Endothelial cell (in vitro differentiated cells): ENCODE data around the gene ISG20. TPM values are rescaled to one million over a fixed set of nuclear protein-coding genes. Genes with fewer than 3 reads are reported as not detected.

Experiments
- DNase-seq: peaks from one replicate; pipeline ENCODE4 v3.0.0; 2021; ENCODE audit warnings: low spot score
- H3K27ac Mint-ChIP-seq: one replicate; pipeline ENCODE4 v1.8.0; 2021; ENCODE audit warnings: mixed read lengths, inconsistent platforms; ENCODE audit not compliant: unreplicated experiment
- H3K27me3 Mint-ChIP-seq: one replicate; pipeline ENCODE4 v1.8.0; 2021; ENCODE audit warnings: mild to moderate bottlenecking, moderate library complexity, mixed read lengths, inconsistent platforms; ENCODE audit not compliant: unreplicated experiment
- H3K36me3 Mint-ChIP-seq: one replicate; pipeline ENCODE4 v1.8.0; 2021; ENCODE audit warnings: mild to moderate bottlenecking, low read depth, mixed read lengths, inconsistent platforms; ENCODE audit not compliant: unreplicated experiment
- H3K4me1 Mint-ChIP-seq: one replicate; pipeline ENCODE4 v1.8.0; 2021; ENCODE audit warnings: mild to moderate bottlenecking, mixed read lengths, inconsistent platforms; ENCODE audit not compliant: unreplicated experiment
- H3K4me3 Mint-ChIP-seq: one replicate; pipeline ENCODE4 v1.8.0; 2021; ENCODE audit warnings: mild to moderate bottlenecking, mixed read lengths, inconsistent platforms; ENCODE audit not compliant: unreplicated experiment
- H3K9me3 Mint-ChIP-seq: one replicate; pipeline ENCODE4 v1.8.0; 2021; ENCODE audit warnings: mixed read lengths, inconsistent platforms; ENCODE audit not compliant: unreplicated experiment
- CTCF ChIP-seq: fragments of 200-600 bp; sonication (generic); IDR thresholded peaks from one replicate; pipeline ENCODE4 v1.5.0; 2021; ENCODE audit warnings: antibody characterized with exemption; ENCODE audit not compliant: unreplicated experiment
- total RNA-seq: library from RNA; stranded (reverse); fragmentation: NEBNext Ultra II Directional; extraction: Animal tissue kit (Norgen Biotek cat#: 25700); gene quantifications from one replicate; pipeline ENCODE4 v1.2.1, GENCODE V29; 2021; ENCODE audit not compliant: unreplicated experiment

The ISG20 gene
- total RNA-seq, 1 donor from 2014 or later, result 6.6 TPM

GRCh38 chr15:88661761-88662556, 23.1 kb downstream of the ISG20 start:
- Mint-ChIP-seq H3K27me3 (peaks cover 5% of the 10 kb centered on the region), H3K27ac (no peak overlapping the region), H3K36me3 (no peaks in the 10 kb centered on the region), H3K9me3 (no peaks in the 10 kb centered on the region), H3K4me3 (no peak overlapping the region), H3K4me1 (no peaks in the 10 kb centered on the region)
- TF ChIP-seq CTCF, result no peak
- no peak for DNase-seq

GRCh38 chr15:88663141-88663621, 24.4 kb downstream of the ISG20 start:
- no peak for TF ChIP-seq CTCF
- H3K4me3 Mint-ChIP-seq, result no peak overlapping the region
- no peaks in the 10 kb centered on the region for H3K36me3 Mint-ChIP-seq
- H3K9me3 Mint-ChIP-seq, result no peaks in the 10 kb centered on the region
- DNase-seq, result no peak
- no peak overlapping the region for H3K27ac Mint-ChIP-seq
- no peaks in the 10 kb centered on the region for H3K4me1 Mint-ChIP-seq
- H3K27me3 Mint-ChIP-seq, result peaks cover 5% of the 10 kb centered on the region

DNA sequence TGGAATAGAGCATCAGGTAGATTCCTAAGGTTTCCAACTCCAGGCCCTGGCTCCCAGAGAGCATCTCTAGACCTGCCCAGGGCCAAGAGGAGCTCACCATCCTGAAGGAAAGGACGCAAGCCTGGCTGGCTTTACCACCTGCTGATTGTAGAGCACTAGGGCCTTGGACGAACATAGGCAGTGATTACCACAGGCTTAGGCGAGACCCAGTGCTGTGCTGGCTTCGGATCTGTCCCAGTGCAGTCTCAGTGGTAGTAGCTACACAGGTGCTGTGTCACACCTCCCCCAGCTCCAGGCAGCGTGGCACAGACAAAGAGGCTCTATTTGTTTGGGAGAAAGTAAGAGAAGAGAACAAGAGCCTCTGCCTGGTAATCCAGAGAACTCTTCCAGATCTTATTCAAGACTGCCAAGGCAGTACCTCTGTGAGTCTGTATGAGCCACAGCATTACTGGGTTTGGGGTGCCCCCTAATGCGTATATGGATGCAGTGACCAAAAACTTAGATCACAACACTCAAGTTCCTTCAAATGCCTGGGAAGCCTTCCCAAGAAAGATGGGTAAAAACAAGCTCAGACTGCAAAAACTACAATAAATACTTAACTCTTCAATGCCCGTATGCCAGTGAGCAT, 25.4 kb downstream of the ISG20 start:
- no peak for TF ChIP-seq CTCF
- DNase-seq, result no peak

GRCh38 chr15:88674661-88675060, 35.8 kb downstream of the ISG20 start:
- Mint-ChIP-seq H3K9me3 (no peaks in the 10 kb centered on the region), H3K27ac (no peak overlapping the region), H3K36me3 (no peaks in the 10 kb centered on the region), H3K27me3 (peaks cover 2% of the 10 kb centered on the region), H3K4me3 (no peak overlapping the region), H3K4me1 (no peaks in the 10 kb centered on the region)
- DNase-seq, result no peak
- TF ChIP-seq CTCF, result no peak

More for the DNA sequence above, 25.4 kb downstream of the ISG20 start:
- no peaks in the 10 kb centered on the region for H3K4me1 Mint-ChIP-seq
- peaks cover 4% of the 10 kb centered on the region for H3K27me3 Mint-ChIP-seq
- no peaks in the 10 kb centered on the region for H3K36me3 Mint-ChIP-seq
- no peaks in the 10 kb centered on the region for H3K9me3 Mint-ChIP-seq
- no peak overlapping the region for H3K4me3 Mint-ChIP-seq
- H3K27ac Mint-ChIP-seq, result no peak overlapping the region

DNA sequence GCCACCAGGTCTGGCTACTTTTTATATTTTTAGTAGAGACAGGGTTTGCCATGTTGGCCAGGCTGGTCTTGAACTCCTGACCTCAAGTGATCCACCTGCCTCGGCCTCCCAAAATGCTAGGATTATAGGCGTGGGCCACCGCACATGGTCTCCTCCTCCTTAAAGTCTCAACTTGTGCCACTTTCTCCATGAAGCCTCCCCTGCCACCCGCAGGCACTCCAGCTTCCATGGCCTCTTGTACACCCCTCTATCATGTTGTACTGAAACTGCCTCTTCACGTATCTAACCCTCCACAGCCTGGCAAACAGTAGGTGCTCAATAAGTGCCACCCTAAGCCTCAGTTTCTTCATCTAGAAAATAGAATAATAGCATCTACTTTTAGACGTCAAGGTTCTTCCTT, 39.9 kb downstream of the ISG20 start:
- H3K4me3 Mint-ChIP-seq, result no peak overlapping the region
- no peaks in the 10 kb centered on the region for H3K9me3 Mint-ChIP-seq
- peaks cover 1% of the 10 kb centered on the region for H3K27me3 Mint-ChIP-seq
- H3K4me1 Mint-ChIP-seq, result no peaks in the 10 kb centered on the region
- TF ChIP-seq CTCF, result no peak
- no peak overlapping the region for H3K27ac Mint-ChIP-seq
- H3K36me3 Mint-ChIP-seq, result no peaks in the 10 kb centered on the region
- no peak for DNase-seq
